Measurements from ENCODE around the gene TUBB2A. TPM values are rescaled to one million over a fixed set of nuclear protein-coding genes. Genes with fewer than 3 reads are reported as not detected.

The TUBB2A gene
- total and polyA plus RNA-seq, 2 of the 8 experiments (the other 6 are each of a cell fraction or from before 2014, with no cell fraction given), result 315 to 330 TPM

- Histone ChIP-seq H3K56ac (replicated peaks; ENCODE audit: insufficient read length, low read depth, low read length) (no peak overlapping the region), H3K4ac (replicated peaks; ENCODE audit: insufficient read length, low read depth, low read length) (no peak overlapping the region), H4K5ac (ENCODE audit: insufficient read length, low read depth, low read length) (no peak overlapping the region), H3K79me2 (ENCODE audit: control insufficient read depth in 1 of 2, insufficient read depth in 2 of 2, low read length in 2 of 2) (no peaks in the 10 kb centered on the region), H4K8ac (ENCODE audit: extremely low read depth, insufficient read depth, low read length) (no peak overlapping the region; the same call in 1 of the 2 replicates), H3K36me3 (ENCODE audit: control insufficient read depth in 2 of 4, insufficient read depth in 4 of 4, low read length in 3 of 4) (no peaks in the 10 kb centered on the region), H2BK12ac (ENCODE audit: low read depth, low read length) (peak overlapping the region; percentile 98), H4K91ac (replicated peaks; ENCODE audit: insufficient read length, low read length) (peak overlapping the region; percentile 67), H2BK5ac (ENCODE audit: low read depth, low read length) (peak overlapping the region; percentile 73; the same call in 1 of the 2 replicates), H2BK120ac (replicated peaks; ENCODE audit: low read depth, low read length) (no peak overlapping the region), H3K9me3 (ENCODE audit: insufficient read depth in 2 of 2, low read depth in 1 of 2, low read length in 1 of 2) (no peaks in the 10 kb centered on the region; a peak in 1 of 4 replicates), H3K27ac (ENCODE audit: low read depth, low read length) (no peak overlapping the region), H3K23me2 (ENCODE audit: low read depth, low read length) (no peaks in the 10 kb centered on the region; the same call in 1 of the 2 replicates), H2BK20ac (ENCODE audit: low read length) (peak overlapping the region; percentile 94), H2BK15ac (ENCODE audit: low read length) (peak overlapping the region; percentile 48; the same call in 1 of the 2 replicates), H3K79me1 (ENCODE audit: low read depth, low read length) (no peaks in the 10 kb centered on the region), H3K4me3 (ENCODE audit: extremely low read depth in 1 of 4, insufficient read depth in 2 of 4, low read depth in 3 of 4, low read length in 4 of 4) (no peak overlapping the region), H2AFZ (ENCODE audit: low read length) (no peak overlapping the region), H3K9ac (replicated peaks in 1 of 4; ENCODE audit: extremely low read depth in 1 of 4, low read depth in 3 of 4, low read length in 3 of 4) (no peak overlapping the region), H4K20me1 (replicated peaks in 1 of 2; ENCODE audit: control insufficient read depth in 1 of 2, insufficient read depth in 2 of 2, low read length in 2 of 2) (no peaks in the 10 kb centered on the region), H3K18ac (ENCODE audit: extremely low read depth, low read length) (peak overlapping the region; percentile 44; the same call in 1 of the 2 replicates), H3K27me3 (replicated peaks in 1 of 4; ENCODE audit: control insufficient read depth in 3 of 4, extremely low read depth in 1 of 4, insufficient read depth in 3 of 4, low read length in 3 of 4) (no peaks in the 10 kb centered on the region), H3K14ac (ENCODE audit: insufficient read length) (no peak overlapping the region), H3K4me1 (replicated peaks in 1 of 4; ENCODE audit: control insufficient read depth in 3 of 4, insufficient read depth in 4 of 4, low read length in 3 of 4) (peaks cover 0 to 3% (median 0%) of the 10 kb centered on the region in 4 experiments; a peak in 1 of 7 replicates), H3K4me2 (ENCODE audit: insufficient read depth in 1 of 2, low read depth in 2 of 2, low read length in 2 of 2) (no peak overlapping the region), H3K23ac (ENCODE audit: insufficient read length) (no peak overlapping the region), H2AK5ac (ENCODE audit: low read depth, low read length) (peak overlapping the region; percentile 88; the same call in 1 of the 2 replicates)
- CTCF ChIA-PET (ENCODE audit: partially characterized antibody), result interaction anchor here (0.9 to 3.4 kb wide), 6 partner anchors 11 to 757 kb away, joined by 3 to 13 read pairs (median 4); no protein-coding TSS in a partner anchor
- no peak for FAIRE-seq
- whole genome bisulfite sequencing, 2 experiments (ENCODE audit: extremely low coverage in 1 of 2, insufficient coverage in 1 of 2, insufficient read length in 1 of 2, insufficient replicate concordance in 2 of 2, low coverage in 1 of 2, low lambda C conversion rate in 2 of 2, missing lambda C conversion rate in 1 of 2), result 78% methylated on average over 11 of the region's 11 CpGs; no CpG with 5 or more reads in 1 of the 2 experiments
- no peak for DNase-seq (ENCODE audit: low read depth in 1 of 2, low spot score in 2 of 2)
- POLR2A ChIA-PET (ENCODE audit: partially characterized antibody), result interaction anchor here (0.9 to 3.5 kb wide), 8 partner anchors 8 to 53 kb away, joined by 3 to 17 read pairs (median 4); no protein-coding TSS in a partner anchor
- TF ChIP-seq CREB1 (IDR thresholded peaks at IDR 0.05), result no peak
- no peak for TF ChIP-seq SIX5 (IDR thresholded peaks at IDR 0.05; ENCODE audit: low read depth, low read length)
- TF ChIP-seq TAF7 (optimal IDR thresholded peaks at IDR 0.05; ENCODE audit: borderline replicate concordance, low read depth, low read length), result no peak
- TF ChIP-seq POU5F1 (IDR thresholded peaks at IDR 0.05; ENCODE audit: low read depth, low read length), result no peak
- TF ChIP-seq BACH1 (IDR thresholded peaks at IDR 0.05; ENCODE audit: low read length), result no peak
- TF ChIP-seq NRF1 (IDR thresholded peaks at IDR 0.05; ENCODE audit: low read depth, low read length), result no peak
- TF ChIP-seq SRF (IDR thresholded peaks at IDR 0.05; ENCODE audit: low read depth, low read length), result no peak
- no peak for TF ChIP-seq SP1 (IDR thresholded peaks at IDR 0.05; ENCODE audit: low read depth, low read length)
- no peak for TF ChIP-seq JUN (IDR thresholded peaks at IDR 0.05; ENCODE audit: low read depth, low read length)
- no peak for TF ChIP-seq TCF12 (IDR thresholded peaks at IDR 0.05; ENCODE audit: low read depth, low read length)
- no peak for TF ChIP-seq RFX5 (IDR thresholded peaks at IDR 0.05; ENCODE audit: borderline replicate concordance, low read depth, low read length)
- no peak for TF ChIP-seq SP4 (IDR thresholded peaks at IDR 0.05; ENCODE audit: low read length)
- no peak for TF ChIP-seq CEBPB (IDR thresholded peaks at IDR 0.05; ENCODE audit: low read depth, low read length)
- TF ChIP-seq E2F6 (IDR thresholded peaks at IDR 0.05), result no peak
Observed at GRCh38 chr6:3175715-3176402, 18.5 kb upstream of the TUBB2A start.
